IMR-90 (cell line): Measurements from ENCODE around the gene MRPL28. TPM values are rescaled to one million over a fixed set of nuclear protein-coding genes. Genes with fewer than 3 reads are reported as not detected.

ENCODE experiments used
- ATAC-seq: fragments of 200-7000 bp; cut with Tn5 transposase; 2 replicates; pipeline ENCODE4 v1.9.1; 2020; ENCODE audit warnings: low read depth, mild to moderate bottlenecking, moderate library complexity
- BruUV-seq: library from RNA; stranded (reverse); fragments of 400-500 nt; replicated peaks from 2 replicates; lab custom pipeline; 2021; lab: Mats Ljungman, UMichigan
- CTCF ChIA-PET: fragments of 300-600 bp; formaldehyde crosslinking; extraction: SDS; loops from one replicate; lab custom pipeline; 2021; ENCODE audit warnings: antibody characterized with exemption; lab: Yijun Ruan, JAX
- POLR2A ChIA-PET: fragments of 300-600 bp; sonication (Branson Sonifier 250); formaldehyde crosslinking; loops from one replicate; lab custom pipeline; 2022; ENCODE audit warnings: antibody characterized with exemption; ENCODE audit not compliant: unreplicated experiment; lab: Charles Lee
- DNase-seq: peaks from one replicate; pipeline ENCODE4 v3.0.0; 2013
- H2AFZ ChIP-seq: replicated peaks from 2 replicates; pipeline ENCODE3; 2013; ENCODE audit warnings: low read length, mild to moderate bottlenecking; ENCODE audit not compliant: poor library complexity
- H2AK5ac ChIP-seq: 2 replicates; pipeline ENCODE4 v1.6.1; 2013; ENCODE audit warnings: low read depth, low read length, inconsistent platforms
- H2AK9ac ChIP-seq: replicated peaks from 2 replicates; pipeline ENCODE3; 2013; ENCODE audit warnings: mild to moderate bottlenecking, low read depth, low read length, moderate library complexity; ENCODE audit not compliant: poor library complexity
- H2BK120ac ChIP-seq: 2 replicates; pipeline ENCODE4 v1.6.1; 2013; ENCODE audit warnings: low read depth, low read length, inconsistent platforms
- H2BK15ac ChIP-seq: 3 replicates; pipeline ENCODE4 v1.6.1; 2013; ENCODE audit warnings: low read depth, low read length, inconsistent platforms
- H2BK20ac ChIP-seq: 2 replicates; pipeline ENCODE4 v1.6.1; 2013; ENCODE audit warnings: low read depth, mild to moderate bottlenecking, inconsistent platforms, low read length, moderate library complexity
- H2BK5ac ChIP-seq: 2 replicates; pipeline ENCODE4 v1.6.1; 2013; ENCODE audit warnings: mild to moderate bottlenecking, low read depth, low read length, inconsistent platforms; ENCODE audit not compliant: poor library complexity, severe bottlenecking
- H3K14ac ChIP-seq: replicated peaks from 2 replicates; pipeline ENCODE4 v1.6.1; 2013; ENCODE audit warnings: low read depth, low read length, inconsistent platforms
- H3K18ac ChIP-seq: 2 replicates; pipeline ENCODE4 v1.6.1; 2013; ENCODE audit warnings: low read depth, low read length, control low read depth
- H3K23ac ChIP-seq: 2 replicates; pipeline ENCODE4 v1.6.1; 2013; ENCODE audit warnings: low read depth, low read length, inconsistent platforms
- H3K27ac ChIP-seq: 2 replicates; pipeline ENCODE4 v1.5.1; 2013; ENCODE audit warnings: mild to moderate bottlenecking, control low read depth, low read length; ENCODE audit not compliant: insufficient read depth
- H3K27me3 ChIP-seq: 2 replicates; pipeline ENCODE4 v1.6.1; 2013; ENCODE audit warnings: low read length; ENCODE audit not compliant: control insufficient read depth, insufficient read depth
- H3K36me3 ChIP-seq: 2 replicates; pipeline ENCODE4 v1.6.1; 2013; ENCODE audit warnings: low read length, mixed read lengths; ENCODE audit not compliant: control insufficient read depth, insufficient read depth
- H3K4ac ChIP-seq: 2 replicates; pipeline ENCODE4 v1.6.1; 2013; ENCODE audit warnings: low read depth, low read length, inconsistent platforms
- H3K4me1 ChIP-seq: 2 replicates; pipeline ENCODE4 v1.6.1; 2013; ENCODE audit warnings: low read length, mixed read lengths; ENCODE audit not compliant: control insufficient read depth, insufficient read depth
- H3K4me2 ChIP-seq: 2 replicates; pipeline ENCODE4 v1.6.1; 2013; ENCODE audit warnings: low read depth, mild to moderate bottlenecking, control low read depth, low read length, moderate library complexity
- H3K4me3 ChIP-seq: 2 replicates; pipeline ENCODE4 v1.5.1; 2013; ENCODE audit warnings: low read depth, mild to moderate bottlenecking, control low read depth, low read length, moderate library complexity; ENCODE audit not compliant: insufficient read depth
- H3K56ac ChIP-seq: 2 replicates; pipeline ENCODE4 v1.6.1; 2013; ENCODE audit warnings: low read length, inconsistent platforms; ENCODE audit not compliant: insufficient read depth; ENCODE audit errors: extremely low read depth
- H3K79me1 ChIP-seq, 2 experiments: 2 replicates each; pipeline ENCODE4 v1.6.1; 2013; ENCODE audit warnings: low read length in 2 of 2, inconsistent platforms in 1 of 2, low read depth in 1 of 2
- H3K9ac ChIP-seq: 2 replicates; pipeline ENCODE4 v1.6.1; 2013; ENCODE audit warnings: low read depth, low read length, control low read depth
- H3K9me1 ChIP-seq: 2 replicates; pipeline ENCODE4 v1.6.1; 2013; ENCODE audit warnings: low read length, inconsistent platforms; ENCODE audit not compliant: insufficient read depth
- H3K9me3 ChIP-seq: 2 replicates; pipeline ENCODE4 v1.6.1; 2013; ENCODE audit warnings: low read length; ENCODE audit not compliant: control insufficient read depth, insufficient read depth
- H4K20me1 ChIP-seq: 2 replicates; pipeline ENCODE4 v1.6.1; 2013; ENCODE audit warnings: low read length, inconsistent platforms; ENCODE audit not compliant: insufficient read depth
- H4K5ac ChIP-seq: 2 replicates; pipeline ENCODE4 v1.6.1; 2013; ENCODE audit warnings: mild to moderate bottlenecking, low read depth, low read length, control low read depth
- H4K8ac ChIP-seq, 2 experiments: 2 replicates each; pipeline ENCODE4 v1.6.1; 2013; ENCODE audit warnings: low read depth in 2 of 2, low read length in 2 of 2, control low read depth in 1 of 2, inconsistent platforms in 1 of 2
- H4K91ac ChIP-seq: 2 replicates; pipeline ENCODE4 v1.6.1; 2013; ENCODE audit warnings: low read depth, low read length, inconsistent platforms; ENCODE audit not compliant: insufficient read depth
- BHLHE40 ChIP-seq: fragments of 150-350 bp; IDR thresholded peaks from 2 replicates; pipeline ENCODE4 v1.6.1; 2016; ENCODE audit warnings: mild to moderate bottlenecking, low read depth, low read length
- RCOR1 ChIP-seq: IDR thresholded peaks from 2 replicates; pipeline ENCODE4 v1.6.1; 2012; ENCODE audit warnings: mild to moderate bottlenecking, low read length, improper control_type of control experiment; ENCODE audit not compliant: insufficient replicate concordance
- SMC3 ChIP-seq: fragments of 150-350 bp; IDR thresholded peaks from 2 replicates; pipeline ENCODE4 v1.6.1; 2016; ENCODE audit warnings: low read depth, mild to moderate bottlenecking, antibody characterized with exemption, low read length, moderate library complexity
- USF2 ChIP-seq: fragments of 150-350 bp; IDR thresholded peaks from 2 replicates; pipeline ENCODE4 v1.6.1; 2017; ENCODE audit warnings: mild to moderate bottlenecking, antibody characterized with exemption, low read length, low read depth
- WGBS, 2 experiments: methylation state at CpG; one replicate each; pipeline versions ENCODE4 v1.1.5 to v1.1.7; 2013; ENCODE audit warnings: missing lambda C conversion rate in 2 of 2; ENCODE audit not compliant: insufficient read length in 1 of 2; ENCODE audit errors: extremely low coverage in 2 of 2; 5-methylcytosine and 5-hydroxymethylcytosine counted together
- dilution Hi-C: fragments of 300-500 bp; cut with HindIII; formaldehyde crosslinking; loops from one replicate; pipeline ENCODE4 v1.14.3; 2018; ENCODE audit warnings: low sequenced_read_pairs; ENCODE audit not compliant: unreplicated experiment
- in situ Hi-C: fragments of 300-500 bp; cut with MboI; formaldehyde crosslinking; loops from 3 replicates; pipeline ENCODE4 v1.14.3; 2019; ENCODE audit warnings: low sequenced_read_pairs, inconsistent platforms, mixed read lengths
- intact Hi-C: fragments of 100-400 bp; cut with micrococcal nuclease; formaldehyde crosslinking; loops from 2 replicates; pipeline ENCODE4 v1.10.0; 2022
- polyA plus RNA-seq, 3 experiments: library from polyadenylated mRNA; depleted of rRNA; stranded (reverse); fragments of >200 nt; gene quantifications; 2 replicates each; pipeline ENCODE4 v1.2.3, GENCODE V29; 2012; ENCODE audit warnings: low replicate concordance in 1 of 3
- total RNA-seq: library from RNA; depleted of rRNA; stranded (reverse); fragments of >200 nt; gene quantifications from 2 replicates; pipeline ENCODE4 v1.2.3, GENCODE V29; 2012

Gene MRPL28
- total and polyA plus RNA-seq, 2 of the 4 experiments (the other 2 are of a cell fraction), result 104 to 181 TPM

- Histone ChIP-seq H2AFZ (no peak overlapping the region), H3K9me3 (no peaks in the 10 kb centered on the region), H2BK15ac (no peak overlapping the region), H4K8ac (no peak overlapping the region), H4K20me1 (no peaks in the 10 kb centered on the region), H3K4me3 (no peak overlapping the region), H4K91ac (no peak overlapping the region), H3K56ac (no peak overlapping the region), H3K14ac (no peak overlapping the region), H3K18ac (no peak overlapping the region), H2AK5ac (no peak overlapping the region), H2AK9ac (no peak overlapping the region), H3K9ac (no peak overlapping the region), H3K27ac (no peak overlapping the region), H3K27me3 (no peaks in the 10 kb centered on the region), H2BK5ac (no peak overlapping the region), H3K23ac (no peak overlapping the region), H3K4me2 (no peak overlapping the region), H3K36me3 (peaks cover 2% of the 10 kb centered on the region; the same call in 1 of the 2 replicates), H3K4ac (no peak overlapping the region), H3K9me1 (no peaks in the 10 kb centered on the region), H4K5ac (no peak overlapping the region), H2BK120ac (no peak overlapping the region), H2BK20ac (no peak overlapping the region), H3K4me1 (no peaks in the 10 kb centered on the region), H3K79me1 (no peaks in the 10 kb centered on the region)
- intact Hi-C loops (no loop called here), dilution Hi-C loops (no loop called here), in situ Hi-C loops (no loop called here)
- no peak for TF ChIP-seq USF2
- TF ChIP-seq BHLHE40, result no peak
- TF ChIP-seq RCOR1, result no peak
- TF ChIP-seq SMC3, result no peak
- WGBS, 2 experiments, result 85% methylated on average over 13 of the region's 26 CpGs; no CpG with 5 or more reads in 1 of the 2 experiments
- no TSS peak for BruUV-seq
- DNase-seq (no peak), ATAC-seq (no peak)
- ChIA-PET POLR2A (no interaction called here), CTCF (interaction anchor here (0.7 kb wide), 1 partner anchor 10 kb away, joined by 6 read pairs; no protein-coding TSS in a partner anchor)
These were observed 41.4 kb upstream of the MRPL28 start for GRCh38 chr16:411576-412265.
